NCI-H1436 (cell line): ENCODE results near the gene RPUSD1.
A peak's percentile ranks its signal among the peaks of the same experiment; 100 is the strongest.

Source experiments
- DNase-seq: peaks from one replicate; lab custom pipeline; 2025; lab: John Stamatoyannopoulos, UW

The RPUSD1 gene

DNA sequence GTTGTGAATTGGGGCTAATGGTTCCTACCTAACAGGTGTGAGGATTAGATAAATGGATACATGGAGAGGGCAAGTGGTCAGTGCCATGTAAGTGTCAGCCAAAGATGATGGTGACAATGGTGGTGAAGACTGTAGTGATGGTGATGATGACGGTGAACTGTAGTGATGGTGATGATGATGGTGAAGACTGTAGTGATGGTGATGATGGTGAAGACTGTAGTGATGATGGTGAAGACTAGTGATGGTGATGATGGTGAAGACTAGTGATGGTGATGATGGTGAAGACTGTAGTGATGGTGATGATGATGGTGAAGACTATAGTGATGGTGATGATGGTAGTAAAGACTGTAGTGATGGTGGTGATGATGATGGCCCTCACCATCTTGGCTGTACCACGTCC lies 30.4 kb upstream of the RPUSD1 start:
- DNase-seq: no peak

DNA sequence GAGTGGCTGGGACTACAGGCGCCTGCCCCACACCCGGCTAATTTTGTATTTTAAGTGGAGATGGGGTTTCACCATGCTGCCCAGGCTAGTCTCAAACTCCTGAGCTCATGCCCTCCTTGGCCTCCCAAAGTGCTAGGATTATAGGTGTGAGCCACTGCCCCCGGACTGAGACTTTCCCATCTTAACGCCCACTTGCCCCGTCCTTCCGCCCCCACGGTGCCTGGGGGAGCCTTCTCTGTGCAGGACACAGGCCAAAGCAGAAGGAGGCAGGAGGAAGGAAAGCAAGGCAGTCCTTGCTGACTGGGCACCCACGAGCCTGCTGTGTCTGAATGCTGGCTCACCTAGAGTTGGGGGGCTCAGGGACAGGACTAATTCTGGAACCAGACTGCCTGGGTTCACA lies 30.0 kb upstream of the RPUSD1 start:
- DNase-seq: no peak

DNA sequence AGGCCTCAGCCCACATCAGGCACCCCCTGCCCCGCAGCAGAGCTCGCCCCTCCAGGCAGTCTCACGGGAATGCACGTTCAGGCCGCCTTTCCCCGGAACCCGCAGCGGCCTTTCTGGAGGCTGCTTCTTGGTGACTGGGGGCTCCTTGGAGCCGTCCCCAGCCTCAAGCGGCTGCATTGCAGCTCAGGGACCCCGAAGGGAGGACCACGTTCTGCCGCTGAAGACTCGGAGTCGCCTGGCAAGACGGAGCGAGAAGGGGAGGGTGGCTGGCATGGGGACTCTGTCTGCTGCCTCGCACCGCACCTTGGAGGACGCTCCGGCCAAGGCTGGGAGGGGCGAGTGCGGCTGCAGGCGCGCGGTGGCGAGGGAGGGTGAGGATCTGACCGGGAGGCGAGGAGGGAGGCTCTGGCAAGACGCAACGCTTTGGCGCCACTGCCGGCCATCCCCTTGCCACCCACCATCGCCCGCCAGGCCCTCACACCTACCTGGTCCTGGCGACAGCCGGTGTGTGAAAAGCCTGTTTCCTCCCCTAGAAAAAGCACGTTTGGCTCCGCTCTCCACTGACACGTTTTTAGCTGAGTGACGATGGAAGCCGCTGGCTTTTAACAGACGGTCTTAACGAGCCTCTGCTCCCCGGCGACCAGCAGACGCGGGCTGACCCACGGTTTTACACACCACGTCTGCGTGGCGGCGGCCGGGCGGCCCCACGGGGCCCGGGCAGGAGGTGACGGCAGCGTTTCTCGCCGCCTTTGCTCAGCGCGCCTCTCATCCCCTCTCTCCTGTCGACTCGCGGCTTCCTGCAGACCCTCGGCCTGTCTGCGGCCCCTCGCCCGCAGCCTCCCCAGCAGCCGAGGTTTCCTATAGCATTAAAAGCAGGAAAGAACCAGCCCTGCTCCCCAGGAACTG lies 29.1 kb upstream of the RPUSD1 start:
- no peak for DNase-seq

DNA sequence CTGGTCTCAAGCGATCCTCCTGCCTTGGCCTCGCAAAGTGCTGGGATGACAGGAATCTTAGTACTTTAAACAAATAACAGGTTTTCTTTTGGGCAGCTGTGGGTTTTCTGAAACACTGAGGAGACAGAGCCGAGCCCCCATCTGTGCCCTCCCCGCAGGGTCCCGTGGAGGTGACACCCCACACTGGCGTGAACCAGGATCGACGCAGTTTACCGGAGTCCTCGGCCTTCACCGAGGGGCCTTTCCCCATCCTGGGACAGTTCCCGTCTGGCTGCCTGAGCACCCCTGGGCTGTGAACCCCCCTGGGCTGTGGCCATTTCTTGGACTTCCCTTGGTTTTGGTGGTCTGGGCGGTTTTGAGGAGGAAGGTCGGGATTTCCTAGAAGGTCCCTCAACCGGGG lies 27.7 kb upstream of the RPUSD1 start:
- no peak for DNase-seq

DNA sequence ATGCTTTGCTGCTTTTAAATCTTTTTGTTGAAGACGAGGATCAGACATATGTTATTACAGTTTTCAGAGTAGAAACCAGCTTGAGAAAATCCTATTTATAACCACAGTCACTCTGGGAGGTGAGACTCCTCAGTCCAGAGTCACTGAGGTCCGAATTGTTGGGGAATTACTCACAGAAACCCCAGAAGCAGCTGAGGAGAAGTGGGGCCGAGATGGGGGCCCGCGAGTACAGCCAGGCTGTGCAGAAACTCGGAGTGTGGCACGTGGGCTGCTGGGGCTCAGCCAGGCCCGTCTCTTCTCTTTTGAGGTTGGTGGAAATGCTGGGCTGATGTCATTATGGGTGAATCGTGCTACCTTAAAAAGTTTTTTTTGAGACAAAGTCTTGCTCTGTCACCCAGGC lies 26.8 kb upstream of the RPUSD1 start:
- DNase-seq: no peak

DNA sequence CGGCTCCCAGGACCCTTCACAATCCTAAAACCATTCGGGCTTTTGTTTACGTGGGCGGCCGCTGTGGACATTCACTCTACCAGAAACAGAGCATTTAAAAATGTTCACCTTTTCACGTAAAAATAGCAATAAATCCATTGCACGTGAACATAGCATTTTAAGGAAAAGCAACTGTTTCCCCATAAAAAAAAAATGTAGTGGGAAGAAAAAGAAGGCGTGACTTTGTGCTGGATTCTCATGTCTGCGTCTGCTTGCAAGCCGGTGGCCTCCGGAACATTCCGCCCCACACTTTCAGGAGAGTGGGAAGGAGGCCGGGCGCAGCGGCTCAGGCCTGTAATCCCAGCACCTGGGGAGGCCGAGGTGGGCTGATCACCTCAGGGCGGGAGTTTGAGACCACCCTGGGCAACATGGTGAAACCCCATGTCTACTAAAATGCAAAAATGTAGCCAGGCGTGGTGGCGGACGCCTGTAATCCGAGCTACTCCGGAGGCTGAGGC lies 25.8 kb upstream of the RPUSD1 start:
- DNase-seq: no peak

DNA sequence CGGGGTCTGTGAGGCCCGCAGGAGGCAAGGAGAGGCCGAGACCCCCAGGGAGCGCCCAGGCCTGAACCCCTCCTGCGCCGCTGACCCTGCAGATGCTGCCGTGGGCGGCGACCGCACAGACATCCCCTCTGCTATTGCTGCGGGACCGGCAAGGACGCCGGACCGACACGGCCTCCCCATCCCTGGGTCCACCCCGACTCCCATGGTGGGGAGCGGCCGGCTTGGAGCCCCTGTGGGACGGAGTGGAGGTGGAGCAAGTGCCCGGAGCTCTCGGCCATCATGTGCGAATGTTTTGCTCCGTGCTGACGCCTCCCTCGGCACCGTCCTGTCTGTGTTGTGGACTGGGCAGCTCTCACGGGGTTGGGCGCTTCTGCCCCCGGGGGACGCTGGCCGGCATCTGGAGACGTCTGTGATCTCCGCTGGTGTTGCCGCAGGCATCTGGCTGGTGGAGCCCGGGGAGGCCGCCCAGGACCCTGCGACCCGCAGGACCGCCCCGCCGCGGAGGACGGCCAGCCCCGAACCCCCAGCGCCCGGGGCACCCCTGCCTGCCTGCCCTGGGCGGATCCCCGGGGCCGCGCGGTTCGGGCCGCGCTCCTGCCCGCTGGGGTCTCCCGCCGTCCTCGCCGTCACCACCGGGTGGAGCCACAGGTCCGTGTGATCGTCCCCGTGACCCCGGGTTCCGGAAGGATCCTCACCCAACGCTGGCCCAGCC lies 25.2 kb upstream of the RPUSD1 start:
- no peak for DNase-seq

DNA sequence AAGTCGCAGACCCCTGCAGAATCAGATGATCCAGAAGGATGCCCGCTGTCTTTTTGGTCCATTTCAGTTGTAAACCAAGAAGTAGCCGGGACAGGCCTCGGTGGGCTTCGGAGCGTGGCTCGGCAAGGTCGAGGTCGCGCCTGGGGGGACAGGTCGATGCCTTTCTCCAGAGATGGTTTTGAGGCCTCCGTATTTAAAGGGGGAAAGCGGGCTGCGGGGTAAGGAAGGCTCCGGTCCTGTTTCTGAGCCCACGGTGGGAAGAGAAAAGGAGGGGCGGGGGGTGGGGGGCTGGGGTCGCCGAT lies 19.9 kb upstream of the RPUSD1 start:
- no peak for DNase-seq

DNA sequence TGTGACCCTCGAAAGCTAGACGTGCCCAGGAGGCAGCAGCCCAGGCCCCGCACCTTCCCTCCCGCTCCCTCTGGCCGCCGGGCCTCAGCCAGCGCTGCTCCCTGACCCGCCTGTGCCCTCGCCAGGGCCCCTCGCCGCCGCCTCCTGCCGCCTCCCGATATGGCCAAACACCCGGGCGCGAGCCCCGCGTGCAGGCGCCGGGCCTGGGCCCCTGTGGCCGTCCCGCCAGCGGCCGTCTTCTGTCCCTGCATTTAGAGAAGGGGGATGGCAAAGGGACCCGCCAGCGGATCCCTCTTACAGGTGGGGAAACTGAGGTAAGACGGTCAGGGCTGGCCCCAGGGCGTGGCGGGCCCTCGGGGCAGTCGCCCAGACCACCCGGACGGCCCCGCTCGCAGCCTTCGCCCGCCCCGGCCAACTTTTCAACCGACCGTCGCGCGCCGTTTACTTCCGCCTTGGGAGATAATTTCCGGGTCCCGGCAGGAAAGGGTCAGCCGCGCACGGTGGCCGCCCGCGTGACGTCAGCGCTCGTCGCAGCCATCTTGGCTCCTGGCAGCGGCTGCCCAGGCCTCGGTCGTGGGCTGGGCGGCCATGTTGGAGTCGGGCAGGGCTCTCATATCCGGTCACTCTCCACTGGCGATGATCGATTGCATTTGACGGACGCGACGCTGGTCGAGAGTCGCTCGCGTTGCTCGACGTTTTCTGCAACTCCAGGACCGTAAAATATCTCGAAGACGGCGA lies 19.3 kb upstream of the RPUSD1 start:
- DNase-seq: peak; percentile 65

DNA sequence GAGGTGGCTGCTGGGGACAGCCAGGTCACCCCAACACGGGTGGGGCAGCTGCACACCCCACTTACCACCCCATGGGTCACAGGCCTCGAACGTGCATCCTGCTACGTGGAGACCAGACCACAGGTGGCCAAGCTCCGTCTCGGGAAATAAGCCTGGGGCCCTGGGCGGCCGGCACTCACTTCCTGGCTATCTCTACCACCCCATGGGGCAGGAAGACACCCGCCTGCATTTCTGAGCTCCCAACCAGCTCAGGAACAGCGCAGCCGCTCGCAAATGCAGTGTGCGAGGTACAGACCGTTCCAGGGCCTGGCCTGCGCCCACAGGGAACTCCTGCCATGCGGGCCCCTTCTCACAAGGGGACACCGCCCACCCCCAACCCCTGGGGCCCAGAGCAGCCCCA lies 17.3 kb upstream of the RPUSD1 start:
- no peak for DNase-seq

DNA sequence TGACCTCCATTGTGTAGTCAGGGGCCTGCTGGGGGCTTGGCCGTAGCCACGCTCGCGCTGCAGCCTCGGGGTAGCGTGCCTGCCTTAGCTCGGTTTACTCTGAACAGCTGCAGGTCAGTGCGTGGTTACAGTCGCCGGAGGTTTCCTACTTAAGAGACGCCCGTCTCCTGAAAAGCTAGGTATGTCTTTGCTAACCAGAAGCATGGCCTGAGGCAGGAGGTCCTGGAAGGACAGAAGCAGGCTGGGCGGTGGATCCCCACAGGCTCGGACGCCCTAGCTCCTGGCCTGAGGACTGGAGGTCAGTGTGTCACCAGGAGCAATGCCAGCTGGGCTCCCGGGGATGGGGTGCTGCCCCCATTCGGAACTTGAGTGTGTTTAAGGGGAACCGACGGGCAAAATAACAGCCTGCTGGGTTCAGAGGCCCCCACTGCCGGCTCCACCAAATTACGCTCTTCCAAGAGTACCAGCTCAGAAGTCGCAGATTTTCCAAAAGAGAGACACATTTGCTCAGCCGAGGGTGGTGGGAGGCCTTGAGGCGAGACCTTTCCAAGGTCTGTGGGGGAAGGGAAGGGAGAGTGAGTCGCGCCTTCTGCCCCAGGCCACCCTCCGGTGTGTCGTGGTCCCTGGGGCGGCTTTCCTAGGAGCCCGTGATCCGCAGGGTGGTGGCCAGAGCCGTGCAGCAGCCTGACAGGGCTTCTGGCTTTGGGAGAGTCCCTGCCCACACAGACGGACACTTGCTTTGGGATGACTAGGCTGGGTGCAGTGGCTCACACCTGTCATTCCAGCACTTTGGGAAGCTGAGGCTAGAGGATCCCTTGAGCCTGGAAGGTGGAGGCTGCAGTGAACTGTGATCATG lies 16.2 kb upstream of the RPUSD1 start:
- DNase-seq: no peak

DNA sequence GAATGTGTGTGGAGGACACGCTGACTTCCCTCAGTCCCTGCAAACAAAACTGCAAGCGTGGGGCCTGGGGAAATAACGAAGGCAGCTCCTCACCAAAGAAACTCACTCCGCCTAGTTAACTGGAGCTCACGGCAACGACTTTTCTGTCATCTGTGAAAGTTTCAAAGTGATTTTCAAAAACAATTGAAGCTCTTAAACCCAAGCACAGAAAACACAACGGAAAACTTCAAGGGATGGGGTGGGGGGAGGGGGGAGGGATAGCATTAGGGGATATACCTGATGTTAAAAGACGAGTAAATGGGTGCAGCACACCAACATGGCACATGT lies 15.5 kb upstream of the RPUSD1 start:
- no peak for DNase-seq

DNA sequence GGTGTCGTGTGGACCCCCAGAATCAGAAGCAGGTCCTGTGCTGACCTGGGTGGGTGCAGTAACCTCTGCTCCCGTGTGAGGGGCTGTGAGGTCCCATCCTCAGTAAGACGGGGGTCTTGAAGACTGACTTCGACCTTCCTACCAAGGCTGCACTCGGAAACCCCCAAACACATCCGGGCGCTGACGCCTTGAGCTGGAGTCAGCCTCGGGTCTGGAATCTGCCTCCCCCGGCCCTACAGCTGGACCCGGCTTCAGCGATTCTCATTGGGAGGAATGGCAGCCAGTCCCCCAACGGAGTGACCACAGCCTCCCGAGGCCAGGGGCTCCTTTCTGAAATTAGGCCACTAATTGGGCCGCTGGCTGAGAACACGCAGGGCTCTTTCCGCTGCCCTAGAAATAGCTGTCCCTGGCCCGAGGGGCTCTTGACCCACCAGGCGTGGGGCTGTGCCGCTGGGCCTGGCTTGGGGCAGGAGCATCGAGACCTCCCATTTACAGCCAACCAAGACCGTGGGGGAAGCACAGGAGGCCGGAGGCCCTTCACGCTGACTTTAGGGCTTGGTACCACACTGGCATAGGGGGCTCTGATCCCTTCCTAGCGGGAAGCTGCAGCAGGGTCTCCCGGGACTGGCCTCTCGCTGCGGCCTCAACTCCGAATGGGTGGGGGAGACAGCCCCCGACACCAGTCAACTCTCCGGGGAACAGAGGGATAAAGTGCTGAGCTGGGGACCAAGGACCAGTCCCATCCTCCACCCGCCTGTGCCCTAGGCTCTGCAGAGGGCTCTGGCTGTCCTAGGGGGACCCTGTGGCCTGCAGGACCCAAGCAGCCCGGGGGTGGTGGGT lies 15.0 kb upstream of the RPUSD1 start:
- no peak for DNase-seq

DNA sequence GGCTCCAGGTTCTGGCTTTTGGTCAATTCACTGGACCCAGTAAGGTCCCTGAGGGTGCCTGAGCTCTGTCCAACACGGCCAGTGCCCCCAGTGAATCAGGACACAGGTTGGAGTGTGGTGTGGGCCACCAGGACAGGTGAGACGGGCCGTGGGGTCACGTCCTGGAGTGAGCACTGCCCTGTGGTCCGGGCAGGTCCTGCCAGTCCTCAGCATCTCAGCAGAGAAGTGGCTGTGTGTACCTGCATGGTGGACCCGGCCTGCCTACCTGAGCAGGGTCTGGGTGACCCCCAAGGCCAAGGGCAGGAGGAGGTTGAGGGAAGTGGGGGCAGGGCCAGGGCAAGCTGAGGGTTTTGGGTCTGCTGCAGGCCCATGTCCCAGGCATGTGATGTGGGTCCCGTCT lies 14.3 kb upstream of the RPUSD1 start:
- DNase-seq: no peak

DNA sequence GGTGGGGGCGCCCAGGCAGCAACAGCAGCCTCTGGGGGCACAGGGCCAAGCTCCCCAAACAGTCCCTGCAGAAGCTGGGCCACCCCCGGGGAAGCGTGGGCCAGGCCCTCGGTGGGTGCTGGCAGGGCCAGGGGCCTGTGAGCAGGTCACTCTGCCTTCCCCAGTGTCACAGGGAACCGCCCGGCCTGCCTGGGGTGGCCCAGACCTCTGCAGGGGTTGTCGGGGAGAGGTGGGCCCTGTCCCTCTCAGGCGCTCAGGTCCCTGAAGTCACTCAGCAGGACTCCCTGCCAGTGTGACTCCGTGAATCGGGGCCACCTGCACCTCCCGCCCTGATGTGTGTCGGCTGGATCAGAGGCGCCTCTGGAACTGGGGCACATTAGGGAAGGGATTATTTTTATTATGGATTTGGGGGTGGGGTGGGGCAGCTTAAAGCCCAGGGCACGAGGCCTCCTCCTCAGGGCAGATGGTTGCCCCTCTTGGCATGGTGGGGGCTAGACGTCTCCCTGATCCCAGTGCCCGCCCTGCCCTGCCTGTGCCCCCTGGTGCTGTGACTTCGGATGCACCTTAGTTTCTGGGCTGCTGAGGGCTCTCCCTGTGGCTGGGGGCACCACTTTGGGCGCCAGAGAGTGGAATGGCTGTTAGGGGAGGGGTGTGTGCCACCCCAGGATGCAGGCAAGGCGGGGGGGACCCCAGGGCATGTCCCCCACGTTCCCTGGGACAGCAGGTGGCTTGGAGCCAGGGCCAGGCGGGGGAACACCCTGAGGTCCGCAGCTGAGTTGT lies 13.6 kb upstream of the RPUSD1 start:
- DNase-seq: no peak

DNA sequence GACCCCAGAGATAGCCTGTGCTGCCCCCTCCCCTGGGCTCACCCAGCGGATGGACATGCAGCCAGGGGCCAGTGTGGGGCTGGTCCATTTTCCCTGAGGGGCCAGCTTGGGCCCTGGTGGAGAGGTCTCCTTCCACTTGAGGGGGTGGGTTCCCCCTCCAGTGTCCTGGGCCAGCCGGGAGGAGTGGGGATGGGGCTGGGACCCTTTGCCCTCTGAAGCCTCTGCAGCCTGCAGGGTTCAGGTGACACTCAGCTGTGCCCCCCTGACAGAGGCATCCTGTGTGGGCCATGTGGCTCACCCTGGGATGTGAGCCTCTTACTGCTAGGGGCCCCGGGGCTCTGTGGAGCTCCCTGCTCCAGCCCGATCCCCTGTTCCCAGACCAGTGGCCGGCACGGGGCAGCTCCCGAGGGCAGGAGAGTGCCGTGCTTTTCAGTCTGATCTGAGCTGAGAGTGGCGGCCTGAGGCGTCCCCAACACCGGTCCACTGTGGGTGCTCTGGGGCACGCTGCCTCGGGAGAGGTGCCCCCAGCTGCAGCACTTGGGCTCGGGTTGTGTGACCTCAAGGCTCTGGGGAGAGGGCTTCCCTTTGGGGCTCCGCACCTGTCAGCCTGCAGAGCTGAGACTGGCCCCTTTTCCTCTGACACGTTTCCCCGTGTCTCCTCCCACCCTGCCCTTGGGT lies 12.8 kb upstream of the RPUSD1 start:
- DNase-seq: no peak

DNA sequence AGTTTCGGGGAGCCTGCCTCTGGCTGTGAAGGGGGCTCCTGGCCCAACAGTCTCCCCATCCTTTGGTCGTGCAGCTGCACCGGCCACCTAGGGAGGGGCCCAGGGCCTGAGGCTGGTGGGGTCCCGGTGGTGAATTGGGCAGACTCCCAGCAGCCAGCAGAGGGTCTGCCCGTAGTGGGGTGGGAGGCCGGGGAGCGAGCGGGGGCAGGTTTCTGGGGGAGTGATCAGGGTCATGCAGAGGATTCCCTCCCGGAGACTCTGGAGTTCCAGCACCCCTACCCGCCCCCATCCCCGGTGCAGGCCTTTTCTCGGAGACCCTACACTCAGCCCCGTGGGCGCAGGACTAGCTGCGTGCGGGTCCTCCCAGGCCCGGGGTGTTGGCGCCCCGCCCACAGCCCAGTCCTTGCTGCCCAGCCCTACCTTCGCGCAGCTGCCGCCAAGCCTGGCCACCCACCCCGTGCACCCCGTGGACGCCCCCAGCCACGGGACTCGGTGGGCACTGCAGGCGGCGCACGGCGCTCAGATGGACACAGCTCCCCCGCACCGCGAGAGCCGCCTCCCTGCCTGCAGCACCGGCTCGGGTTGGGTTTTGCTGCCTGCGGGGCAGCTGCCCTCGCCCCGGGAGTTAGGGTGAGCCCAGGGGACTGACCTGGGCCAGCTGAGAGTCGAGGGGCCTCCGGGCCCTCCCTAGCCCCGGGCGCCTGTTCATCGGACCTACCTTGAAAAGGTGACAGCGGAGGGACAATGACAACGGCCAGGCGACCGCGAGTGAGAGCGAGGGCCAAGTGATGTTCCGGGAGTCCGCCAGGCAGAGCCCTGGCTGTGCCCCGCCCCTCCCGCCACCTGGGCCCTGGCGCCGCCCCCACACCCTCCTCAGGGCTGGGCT lies 12.0 kb upstream of the RPUSD1 start, which contains the start of gene GNG13:
GNG13 (minus strand) TSS at position 787 of the 886 bp plus-strand sequence. CDS start 1,657 bp downstream, outside the sequence.
- no peak for DNase-seq

DNA sequence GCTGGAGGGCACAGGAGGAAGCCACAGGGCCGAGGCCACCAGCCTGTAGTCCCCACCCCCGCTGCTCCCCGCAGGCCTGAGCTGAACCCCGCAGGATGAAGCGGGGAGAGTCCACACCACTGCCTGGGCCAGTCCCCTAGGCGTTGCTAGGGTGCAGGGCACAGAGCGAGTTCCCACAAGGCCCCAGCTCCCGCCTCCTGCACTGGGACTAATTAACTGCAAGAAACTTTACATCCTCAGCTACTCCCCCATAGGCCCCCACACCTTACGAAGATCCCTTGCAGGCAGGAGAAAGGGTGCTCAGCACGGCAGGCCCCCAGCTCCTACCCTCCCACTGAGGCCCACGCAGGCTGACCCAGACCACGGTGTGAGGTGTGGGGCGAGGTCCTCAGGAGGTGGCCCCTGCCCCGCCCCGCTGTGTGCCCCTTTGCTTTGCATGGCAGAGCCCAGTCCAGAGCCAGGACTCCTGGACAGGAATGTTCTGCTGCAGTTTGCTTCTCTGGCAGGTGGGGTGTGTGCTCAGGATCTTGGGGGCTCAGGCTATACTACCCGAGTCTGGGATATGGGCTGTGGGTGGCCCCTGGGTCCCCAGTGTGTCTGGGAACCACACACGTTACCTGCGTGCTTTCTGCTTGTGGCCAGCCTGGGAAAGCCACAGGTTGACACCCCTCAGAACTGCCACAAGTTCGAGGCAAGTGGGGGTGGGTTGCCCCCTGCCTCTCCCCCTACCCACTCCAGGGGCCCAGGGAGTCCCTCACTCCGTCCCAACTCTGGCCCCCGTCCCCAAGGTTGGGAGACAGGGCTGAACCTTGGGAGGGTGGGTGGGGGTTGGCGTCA lies 11.1 kb upstream of the RPUSD1 start:
- no peak for DNase-seq
